GM23338 (cell line): ENCODE measurements around the gene CZIB. TPM values are rescaled to one million over a fixed set of nuclear protein-coding genes. Genes with fewer than 3 reads are reported as not detected.

Source experiments
- ATAC-seq: fragments of 200-7000 bp; cut with Tn5 transposase; 3 replicates; pipeline ENCODE4 v1.9.1; 2020
- DNase-seq: peaks from one replicate; pipeline ENCODE4 v3.0.0-alpha.2; 2015; ENCODE audit warnings: low spot score
- H2AFZ ChIP-seq: fragments of 200-600 bp; sonication (generic); 2 replicates; pipeline ENCODE4 v1.8.0; 2016; ENCODE audit warnings: antibody characterized with exemption, mild to moderate bottlenecking, moderate library complexity
- H3F3A ChIP-seq: fragments of 200-600 bp; sonication (generic); replicated peaks from 2 replicates; pipeline ENCODE4 v1.8.0; 2017; ENCODE audit warnings: antibody characterized with exemption, mixed run types, low read depth
- H3K27ac ChIP-seq: fragments of 200-600 bp; sonication (generic); 2 replicates; pipeline ENCODE4 v1.6.1; 2016; ENCODE audit warnings: low read depth
- H3K27me3 ChIP-seq: fragments of 200-600 bp; sonication (generic); 2 replicates; pipeline ENCODE4 v1.8.0; 2016; ENCODE audit warnings: mild to moderate bottlenecking, mixed run types, moderate library complexity; ENCODE audit not compliant: insufficient read depth
- H3K36me3 ChIP-seq: fragments of 200-600 bp; sonication (generic); 2 replicates; pipeline ENCODE4 v1.8.0; 2016; ENCODE audit warnings: mild to moderate bottlenecking; ENCODE audit not compliant: insufficient read depth
- H3K4me1 ChIP-seq: fragments of 200-600 bp; sonication (generic); 2 replicates; pipeline ENCODE4 v1.8.0; 2016; ENCODE audit warnings: mild to moderate bottlenecking, moderate library complexity; ENCODE audit not compliant: insufficient read depth
- H3K4me2 ChIP-seq: fragments of 200-600 bp; sonication (generic); 2 replicates; pipeline ENCODE4 v1.7.1; 2017; ENCODE audit warnings: mixed run types
- H3K4me3 ChIP-seq: fragments of 200-600 bp; sonication (generic); 2 replicates; pipeline ENCODE4 v1.6.1; 2016; ENCODE audit warnings: mixed run types
- H3K79me2 ChIP-seq: fragments of 200-600 bp; sonication (generic); replicated peaks from 2 replicates; pipeline ENCODE4 v1.8.0; 2017; ENCODE audit warnings: mild to moderate bottlenecking; ENCODE audit not compliant: insufficient read depth
- H3K9me2 ChIP-seq: fragments of 200-600 bp; sonication (generic); 2 replicates; pipeline ENCODE4 v1.8.0; 2017; ENCODE audit not compliant: insufficient read depth
- H4K20me1 ChIP-seq: fragments of 200-600 bp; sonication (generic); replicated peaks from 2 replicates; pipeline ENCODE4 v1.8.0; 2017; ENCODE audit warnings: mild to moderate bottlenecking; ENCODE audit not compliant: insufficient read depth
- H3K27ac Mint-ChIP-seq: 2 replicates; pipeline ENCODE4 v1.8.0; 2020; ENCODE audit warnings: inconsistent platforms, mild to moderate bottlenecking, moderate library complexity, mixed read lengths
- H3K27me3 Mint-ChIP-seq: 3 replicates; pipeline ENCODE4 v1.8.0; 2022; ENCODE audit warnings: low read depth, mild to moderate bottlenecking, moderate library complexity, mixed read lengths, inconsistent platforms; ENCODE audit not compliant: insufficient read depth, poor library complexity
- H3K36me3 Mint-ChIP-seq: 3 replicates; pipeline ENCODE4 v1.8.0; 2021; ENCODE audit warnings: low read depth, mild to moderate bottlenecking, inconsistent platforms, moderate library complexity, mixed read lengths
- H3K4me1 Mint-ChIP-seq: 3 replicates; pipeline ENCODE4 v1.8.0; 2020; ENCODE audit warnings: mild to moderate bottlenecking, inconsistent platforms, mixed read lengths
- H3K4me3 Mint-ChIP-seq: 3 replicates; pipeline ENCODE4 v1.8.0; 2021; ENCODE audit warnings: moderate library complexity, mild to moderate bottlenecking, inconsistent platforms, mixed read lengths
- H3K9me3 Mint-ChIP-seq: 3 replicates; pipeline ENCODE4 v1.8.0; 2020; ENCODE audit warnings: moderate library complexity, mild to moderate bottlenecking, inconsistent platforms, mixed read lengths
- CREB1 ChIP-seq: fragments of 250-450 bp; sonication (Bioruptor Pico); IDR thresholded peaks from 2 replicates; pipeline ENCODE4 v1.5.0; 2020; ENCODE audit warnings: low read depth, mild to moderate bottlenecking, moderate library complexity
- EZH2 ChIP-seq: fragments of 200-600 bp; sonication (generic); IDR thresholded peaks from one replicate; pipeline ENCODE4 v1.8.0; 2017; ENCODE audit warnings: antibody characterized with exemption, mild to moderate bottlenecking, low read depth; ENCODE audit not compliant: unreplicated experiment
- EZH2phosphoT487 ChIP-seq: fragments of 200-600 bp; sonication (generic); IDR thresholded peaks from one replicate; pipeline ENCODE4 v1.8.1; 2018; ENCODE audit warnings: antibody characterized with exemption; ENCODE audit not compliant: unreplicated experiment
- NANOG ChIP-seq: IDR thresholded peaks from 2 replicates; pipeline ENCODE4 v1.6.1; 2016; ENCODE audit warnings: antibody characterized with exemption, borderline replicate concordance
- ZNF331 ChIP-seq: fragments of 250-450 bp; sonication (Bioruptor Pico); IDR thresholded peaks from 2 replicates; pipeline ENCODE4 v1.5.0; 2020; ENCODE audit warnings: low read depth, mild to moderate bottlenecking, moderate library complexity
- polyA plus RNA-seq: library from polyadenylated mRNA; unstranded; fragments of >200 nt; fragmentation: Nextera tagmentation; extraction: Ambion mirVana; gene quantifications from 2 replicates; pipeline ENCODE4 v1.2.1, GENCODE V29; 2016
- total RNA-seq: library from RNA; depleted of rRNA; stranded (reverse); fragments of >200 nt; shearing (Covaris generic); gene quantifications from 2 replicates; pipeline ENCODE4 v1.2.3, GENCODE V29; 2014
- TF ChIP-seq, protein P1 (sequence below): IDR thresholded peaks from 2 replicates; pipeline ENCODE4 v1.6.1; 2016; ENCODE audit warnings: antibody characterized with exemption
- TF ChIP-seq, protein P2 (sequence below): fragments of 250-450 bp; sonication (Bioruptor Pico); IDR thresholded peaks from 2 replicates; pipeline ENCODE4 v1.5.0; 2020; ENCODE audit warnings: mild to moderate bottlenecking, moderate library complexity

CZIB gene
- total and polyA plus RNA-seq, 2 experiments from 2014 or later, result 59.8 to 84.1 TPM

DNA sequence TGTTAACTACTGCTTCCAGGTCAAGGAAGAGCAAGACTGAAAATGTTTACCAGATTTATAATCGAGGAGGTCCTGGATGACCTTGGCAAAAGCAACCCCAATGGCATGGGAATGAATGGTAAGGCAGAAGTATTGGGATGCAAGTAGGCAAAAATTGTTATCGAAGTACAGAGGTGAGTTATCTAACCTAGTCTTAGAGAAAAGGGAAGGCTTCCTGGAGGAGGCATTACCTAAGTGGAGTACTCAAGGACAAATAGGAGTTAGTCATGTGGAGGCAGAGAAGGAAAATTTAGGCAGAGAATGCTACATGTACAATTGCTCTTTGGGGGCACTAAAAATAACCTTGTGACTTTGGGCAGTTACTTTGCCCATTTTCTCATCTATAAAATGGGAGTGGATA, 21.4 kb upstream of the CZIB start:
- peaks cover 15% of the 10 kb centered on the region for H3K79me2 ChIP-seq
- no peak overlapping the region for H3K4me3 Mint-ChIP-seq

More for the DNA sequence above, 21.4 kb upstream of the CZIB start:
- DNase-seq, result no peak
- no peak overlapping the region for H3K27ac Mint-ChIP-seq
- H3F3A ChIP-seq, result peaks cover 13% of the 10 kb centered on the region; the same call in 1 of the 2 replicates
- H3K4me1 ChIP-seq, result peaks cover 3% of the 10 kb centered on the region
- H3K9me2 ChIP-seq, result no peaks in the 10 kb centered on the region
- ATAC-seq, result no peak
- peaks cover 17% of the 10 kb centered on the region for H3K36me3 Mint-ChIP-seq
- H3K27ac ChIP-seq, result no peak overlapping the region
- peaks cover 12% of the 10 kb centered on the region for H3K36me3 ChIP-seq
- peaks cover 5% of the 10 kb centered on the region; the same call in 1 of the 2 replicates for H4K20me1 ChIP-seq
- H3K9me3 Mint-ChIP-seq, result peaks cover 3% of the 10 kb centered on the region; the same call in 1 of the 3 replicates
- no peak overlapping the region for H3K4me2 ChIP-seq
- TF ChIP-seq ZNF331 (CRISPR knock-in tag) (no peak), NANOG (no peak), EZH2phosphoT487 (no peak), EZH2 (no peak), CREB1 (CRISPR knock-in tag) (no peak)
- TF ChIP-seq, protein P1, sequence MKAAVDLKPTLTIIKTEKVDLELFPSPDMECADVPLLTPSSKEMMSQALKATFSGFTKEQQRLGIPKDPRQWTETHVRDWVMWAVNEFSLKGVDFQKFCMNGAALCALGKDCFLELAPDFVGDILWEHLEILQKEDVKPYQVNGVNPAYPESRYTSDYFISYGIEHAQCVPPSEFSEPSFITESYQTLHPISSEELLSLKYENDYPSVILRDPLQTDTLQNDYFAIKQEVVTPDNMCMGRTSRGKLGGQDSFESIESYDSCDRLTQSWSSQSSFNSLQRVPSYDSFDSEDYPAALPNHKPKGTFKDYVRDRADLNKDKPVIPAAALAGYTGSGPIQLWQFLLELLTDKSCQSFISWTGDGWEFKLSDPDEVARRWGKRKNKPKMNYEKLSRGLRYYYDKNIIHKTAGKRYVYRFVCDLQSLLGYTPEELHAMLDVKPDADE, result no peak
- TF ChIP-seq, protein P2, sequence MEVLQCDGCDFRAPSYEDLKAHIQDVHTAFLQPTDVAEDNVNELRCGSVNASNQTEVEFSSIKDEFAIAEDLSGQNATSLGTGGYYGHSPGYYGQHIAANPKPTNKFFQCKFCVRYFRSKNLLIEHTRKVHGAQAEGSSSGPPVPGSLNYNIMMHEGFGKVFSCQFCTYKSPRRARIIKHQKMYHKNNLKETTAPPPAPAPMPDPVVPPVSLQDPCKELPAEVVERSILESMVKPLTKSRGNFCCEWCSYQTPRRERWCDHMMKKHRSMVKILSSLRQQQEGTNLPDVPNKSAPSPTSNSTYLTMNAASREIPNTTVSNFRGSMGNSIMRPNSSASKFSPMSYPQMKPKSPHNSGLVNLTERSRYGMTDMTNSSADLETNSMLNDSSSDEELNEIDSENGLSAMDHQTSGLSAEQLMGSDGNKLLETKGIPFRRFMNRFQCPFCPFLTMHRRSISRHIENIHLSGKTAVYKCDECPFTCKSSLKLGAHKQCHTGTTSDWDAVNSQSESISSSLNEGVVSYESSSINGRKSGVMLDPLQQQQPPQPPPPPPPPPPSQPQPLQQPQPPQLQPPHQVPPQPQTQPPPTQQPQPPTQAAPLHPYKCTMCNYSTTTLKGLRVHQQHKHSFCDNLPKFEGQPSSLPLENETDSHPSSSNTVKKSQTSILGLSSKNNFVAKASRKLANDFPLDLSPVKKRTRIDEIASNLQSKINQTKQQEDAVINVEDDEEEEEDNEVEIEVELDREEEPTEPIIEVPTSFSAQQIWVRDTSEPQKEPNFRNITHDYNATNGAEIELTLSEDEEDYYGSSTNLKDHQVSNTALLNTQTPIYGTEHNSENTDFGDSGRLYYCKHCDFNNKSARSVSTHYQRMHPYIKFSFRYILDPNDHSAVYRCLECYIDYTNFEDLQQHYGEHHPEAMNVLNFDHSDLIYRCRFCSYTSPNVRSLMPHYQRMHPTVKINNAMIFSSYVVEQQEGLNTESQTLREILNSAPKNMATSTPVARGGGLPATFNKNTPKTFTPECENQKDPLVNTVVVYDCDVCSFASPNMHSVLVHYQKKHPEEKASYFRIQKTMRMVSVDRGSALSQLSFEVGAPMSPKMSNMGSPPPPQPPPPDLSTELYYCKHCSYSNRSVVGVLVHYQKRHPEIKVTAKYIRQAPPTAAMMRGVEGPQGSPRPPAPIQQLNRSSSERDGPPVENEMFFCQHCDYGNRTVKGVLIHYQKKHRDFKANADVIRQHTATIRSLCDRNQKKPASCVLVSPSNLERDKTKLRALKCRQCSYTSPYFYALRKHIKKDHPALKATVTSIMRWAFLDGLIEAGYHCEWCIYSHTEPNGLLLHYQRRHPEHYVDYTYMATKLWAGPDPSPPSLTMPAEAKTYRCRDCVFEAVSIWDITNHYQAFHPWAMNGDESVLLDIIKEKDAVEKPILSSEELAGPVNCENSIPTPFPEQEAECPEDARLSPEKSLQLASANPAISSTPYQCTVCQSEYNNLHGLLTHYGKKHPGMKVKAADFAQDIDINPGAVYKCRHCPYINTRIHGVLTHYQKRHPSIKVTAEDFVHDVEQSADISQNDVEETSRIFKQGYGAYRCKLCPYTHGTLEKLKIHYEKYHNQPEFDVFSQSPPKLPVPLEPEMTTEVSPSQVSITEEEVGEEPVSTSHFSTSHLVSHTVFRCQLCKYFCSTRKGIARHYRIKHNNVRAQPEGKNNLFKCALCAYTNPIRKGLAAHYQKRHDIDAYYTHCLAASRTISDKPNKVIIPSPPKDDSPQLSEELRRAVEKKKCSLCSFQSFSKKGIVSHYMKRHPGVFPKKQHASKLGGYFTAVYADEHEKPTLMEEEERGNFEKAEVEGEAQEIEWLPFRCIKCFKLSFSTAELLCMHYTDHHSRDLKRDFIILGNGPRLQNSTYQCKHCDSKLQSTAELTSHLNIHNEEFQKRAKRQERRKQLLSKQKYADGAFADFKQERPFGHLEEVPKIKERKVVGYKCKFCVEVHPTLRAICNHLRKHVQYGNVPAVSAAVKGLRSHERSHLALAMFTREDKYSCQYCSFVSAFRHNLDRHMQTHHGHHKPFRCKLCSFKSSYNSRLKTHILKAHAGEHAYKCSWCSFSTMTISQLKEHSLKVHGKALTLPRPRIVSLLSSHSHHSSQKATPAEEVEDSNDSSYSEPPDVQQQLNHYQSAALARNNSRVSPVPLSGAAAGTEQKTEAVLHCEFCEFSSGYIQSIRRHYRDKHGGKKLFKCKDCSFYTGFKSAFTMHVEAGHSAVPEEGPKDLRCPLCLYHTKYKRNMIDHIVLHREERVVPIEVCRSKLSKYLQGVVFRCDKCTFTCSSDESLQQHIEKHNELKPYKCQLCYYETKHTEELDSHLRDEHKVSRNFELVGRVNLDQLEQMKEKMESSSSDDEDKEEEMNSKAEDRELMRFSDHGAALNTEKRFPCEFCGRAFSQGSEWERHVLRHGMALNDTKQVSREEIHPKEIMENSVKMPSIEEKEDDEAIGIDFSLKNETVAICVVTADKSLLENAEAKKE (CRISPR knock-in tag), result no peak
- H3K27me3 ChIP-seq, result no peaks in the 10 kb centered on the region
- H3K4me1 Mint-ChIP-seq, result peaks cover 7% of the 10 kb centered on the region
- H3K4me3 ChIP-seq, result no peak overlapping the region
- H2AFZ ChIP-seq, result no peak overlapping the region
- H3K27me3 Mint-ChIP-seq, result peaks cover 12% of the 10 kb centered on the region
